Measurements from ENCODE around the gene PSORS1C1.

Gene PSORS1C1

GRCh38 chr6:31145386-31145785 lies 30.8 kb downstream of the PSORS1C1 start:
- TF ChIP-seq CTCF (IDR thresholded peaks at IDR 0.05; ENCODE audit: low read depth, low read length) (no peak), EZH2phosphoT487 (IDR thresholded peaks at IDR 0.05; ENCODE audit: low read depth) (no peak)
- Histone ChIP-seq H3K4me3 (ENCODE audit: low read length) (no peak overlapping the region), H3K27ac (ENCODE audit: low read length) (no peak overlapping the region), H3K36me3 (replicated peaks; ENCODE audit: low read depth, low read length) (peaks cover 2% of the 10 kb centered on the region), H3K9ac (ENCODE audit: low read length) (no peak overlapping the region), H3K4me1 (ENCODE audit: low read length) (no peaks in the 10 kb centered on the region), H3K4me2 (ENCODE audit: low read length) (no peak overlapping the region), H3K27me3 (ENCODE audit: low read depth, low read length) (no peaks in the 10 kb centered on the region), H3K9me3 (ENCODE audit: insufficient read depth, low read length) (no peaks in the 10 kb centered on the region), H4K20me1 (ENCODE audit: insufficient read depth, low read length) (no peaks in the 10 kb centered on the region), H2AFZ (ENCODE audit: low read depth, low read length) (no peak overlapping the region), H3K79me2 (ENCODE audit: low read length) (no peaks in the 10 kb centered on the region)

GRCh38 chr6:31149827-31150447 lies 35.3 kb downstream of the PSORS1C1 start:
- Histone ChIP-seq H3K9me3 (ENCODE audit: insufficient read depth, low read length) (no peaks in the 10 kb centered on the region), H3K27ac (ENCODE audit: low read length) (no peak overlapping the region), H4K20me1 (ENCODE audit: insufficient read depth, low read length) (no peaks in the 10 kb centered on the region), H3K36me3 (replicated peaks; ENCODE audit: low read depth, low read length) (peaks cover 2% of the 10 kb centered on the region), H3K9ac (ENCODE audit: low read length) (no peak overlapping the region), H3K4me2 (ENCODE audit: low read length) (no peak overlapping the region), H3K79me2 (ENCODE audit: low read length) (no peaks in the 10 kb centered on the region), H3K4me3 (ENCODE audit: low read length) (no peak overlapping the region), H3K27me3 (ENCODE audit: low read depth, low read length) (no peaks in the 10 kb centered on the region), H3K4me1 (ENCODE audit: low read length) (no peaks in the 10 kb centered on the region), H2AFZ (ENCODE audit: low read depth, low read length) (no peak overlapping the region)
- TF ChIP-seq CTCF (IDR thresholded peaks at IDR 0.05; ENCODE audit: low read depth, low read length) = no peak
- TF ChIP-seq EZH2phosphoT487 (IDR thresholded peaks at IDR 0.05; ENCODE audit: low read depth) = no peak

- Histone ChIP-seq H3K9me3 (ENCODE audit: insufficient read depth, low read length) (no peaks in the 10 kb centered on the region), H3K4me1 (ENCODE audit: low read length) (peaks cover 6% of the 10 kb centered on the region; the same call in 1 of the 2 replicates), H3K4me3 (ENCODE audit: low read length) (no peak overlapping the region), H3K27me3 (ENCODE audit: low read depth, low read length) (no peaks in the 10 kb centered on the region), H2AFZ (ENCODE audit: low read depth, low read length) (no peak overlapping the region), H3K36me3 (replicated peaks; ENCODE audit: low read depth, low read length) (peaks cover 15% of the 10 kb centered on the region), H3K79me2 (ENCODE audit: low read length) (peaks cover 11% of the 10 kb centered on the region), H3K9ac (ENCODE audit: low read length) (no peak overlapping the region), H4K20me1 (ENCODE audit: insufficient read depth, low read length) (no peaks in the 10 kb centered on the region), H3K27ac (ENCODE audit: low read length) (no peak overlapping the region), H3K4me2 (ENCODE audit: low read length) (no peak overlapping the region)
- TF ChIP-seq EZH2phosphoT487 (IDR thresholded peaks at IDR 0.05; ENCODE audit: low read depth) (no peak), CTCF (IDR thresholded peaks at IDR 0.05; ENCODE audit: low read depth, low read length) (no peak)
Observed at GRCh38 chr6:31152781-31153180, 38.2 kb downstream of the PSORS1C1 start.

GRCh38 chr6:31154436-31154835 lies 39.8 kb downstream of the PSORS1C1 start:
- no peak overlapping the region for H2AFZ ChIP-seq (ENCODE audit: low read depth, low read length)
- no peaks in the 10 kb centered on the region for H3K27me3 ChIP-seq (ENCODE audit: low read depth, low read length)
- no peak overlapping the region for H3K9ac ChIP-seq (ENCODE audit: low read length)
- no peak overlapping the region for H3K4me3 ChIP-seq (ENCODE audit: low read length)
- H3K36me3 ChIP-seq (replicated peaks; ENCODE audit: low read depth, low read length) = peaks cover 13% of the 10 kb centered on the region
- H3K9me3 ChIP-seq (ENCODE audit: insufficient read depth, low read length) = no peaks in the 10 kb centered on the region
- no peak for TF ChIP-seq EZH2phosphoT487 (IDR thresholded peaks at IDR 0.05; ENCODE audit: low read depth)
- no peak for TF ChIP-seq CTCF (IDR thresholded peaks at IDR 0.05; ENCODE audit: low read depth, low read length)
- peaks cover 21% of the 10 kb centered on the region for H3K79me2 ChIP-seq (ENCODE audit: low read length)
- peaks cover 6% of the 10 kb centered on the region; the same call in 1 of the 2 replicates for H3K4me1 ChIP-seq (ENCODE audit: low read length)
- no peaks in the 10 kb centered on the region for H4K20me1 ChIP-seq (ENCODE audit: insufficient read depth, low read length)
- no peak overlapping the region for H3K27ac ChIP-seq (ENCODE audit: low read length)
- H3K4me2 ChIP-seq (ENCODE audit: low read length) = no peak overlapping the region

Measured in OCI-LY3 (cell line).